WTC11 (cell line): Measurements from ENCODE around the gene PRPF8. TPM values are rescaled to one million over a fixed set of nuclear protein-coding genes. Genes with fewer than 3 reads are reported as not detected.

ENCODE experiments used
- ARID4B ChIP-seq: sonication (generic); formaldehyde crosslinking; IDR thresholded peaks from 2 replicates; pipeline ENCODE4 v1.8.0; 2023; ENCODE audit warnings: missing genetic modification reagents, mild to moderate bottlenecking, borderline replicate concordance
- ATF1 ChIP-seq: sonication (generic); formaldehyde crosslinking; IDR thresholded peaks from 2 replicates; pipeline ENCODE4 v1.8.1; 2023; ENCODE audit warnings: mild to moderate bottlenecking, moderate library complexity, missing genetic modification reagents
- ATF2 ChIP-seq: sonication (generic); formaldehyde crosslinking; IDR thresholded peaks from 2 replicates; pipeline ENCODE4 v1.8.1; 2022; ENCODE audit warnings: low read depth, missing genetic modification reagents, borderline replicate concordance
- ATF3 ChIP-seq: sonication (generic); formaldehyde crosslinking; conservative IDR thresholded peaks from 2 replicates; pipeline ENCODE4 v1.8.1; 2022; ENCODE audit warnings: mild to moderate bottlenecking, missing genetic modification reagents
- E2F1 ChIP-seq: sonication (generic); formaldehyde crosslinking; IDR thresholded peaks from 2 replicates; pipeline ENCODE4 v1.8.0; 2022; ENCODE audit warnings: mild to moderate bottlenecking, missing genetic modification reagents
- E2F4 ChIP-seq: sonication (generic); formaldehyde crosslinking; IDR thresholded peaks from 2 replicates; pipeline ENCODE4 v1.8.1; 2022; ENCODE audit warnings: low read depth, mild to moderate bottlenecking, moderate library complexity, missing genetic modification reagents, borderline replicate concordance
- EMX1 ChIP-seq: fragments of 250-450 bp; sonication (Bioruptor Pico); IDR thresholded peaks from 2 replicates; pipeline ENCODE4 v1.8.0; 2021; ENCODE audit warnings: mild to moderate bottlenecking
- GTF2I ChIP-seq: fragments of 250-450 bp; sonication (Bioruptor Pico); conservative IDR thresholded peaks from 2 replicates; pipeline ENCODE4 v1.4.0; 2021; ENCODE audit warnings: mild to moderate bottlenecking
- JAZF1 ChIP-seq: fragments of 250-450 bp; sonication (Bioruptor Pico); IDR thresholded peaks from 2 replicates; pipeline ENCODE4 v1.9.0; 2021; ENCODE audit warnings: moderate library complexity, mild to moderate bottlenecking, inconsistent platforms
- JUN ChIP-seq: sonication (generic); formaldehyde crosslinking; IDR thresholded peaks from 2 replicates; pipeline ENCODE4 v1.8.0; 2023; ENCODE audit warnings: mild to moderate bottlenecking, missing genetic modification reagents
- MXD4 ChIP-seq: fragments of 250-450 bp; sonication (Bioruptor Pico); IDR thresholded peaks from 2 replicates; pipeline ENCODE4 v1.8.0; 2021; ENCODE audit warnings: mild to moderate bottlenecking, moderate library complexity, borderline replicate concordance
- NFATC4 ChIP-seq: fragments of 250-450 bp; sonication (Bioruptor Pico); IDR thresholded peaks from 2 replicates; pipeline ENCODE4 v1.9.0; 2021; ENCODE audit warnings: mild to moderate bottlenecking
- RELA ChIP-seq: sonication (generic); formaldehyde crosslinking; IDR thresholded peaks from 2 replicates; pipeline ENCODE4 v1.8.1; 2022; ENCODE audit warnings: missing genetic modification reagents, mild to moderate bottlenecking, borderline replicate concordance
- RORB ChIP-seq: fragments of 250-450 bp; sonication (Bioruptor Pico); IDR thresholded peaks from 2 replicates; pipeline ENCODE4 v1.9.0; 2021; ENCODE audit warnings: mild to moderate bottlenecking
- SP1 ChIP-seq: sonication (generic); formaldehyde crosslinking; conservative IDR thresholded peaks from 2 replicates; pipeline ENCODE4 v1.8.1; 2022; ENCODE audit warnings: missing genetic modification reagents
- TEAD4 ChIP-seq: sonication (generic); formaldehyde crosslinking; IDR thresholded peaks from 2 replicates; pipeline ENCODE4 v1.8.0; 2022; ENCODE audit warnings: mild to moderate bottlenecking, missing genetic modification reagents
- USF2 ChIP-seq: sonication (generic); formaldehyde crosslinking; IDR thresholded peaks from 2 replicates; pipeline ENCODE4 v1.8.1; 2023; ENCODE audit warnings: mild to moderate bottlenecking, missing genetic modification reagents, moderate library complexity
- ZBTB43 ChIP-seq: sonication (generic); formaldehyde crosslinking; IDR thresholded peaks from 2 replicates; pipeline ENCODE4 v1.8.1; 2023; ENCODE audit warnings: mild to moderate bottlenecking, missing genetic modification reagents
- ZNF121 ChIP-seq: sonication (generic); formaldehyde crosslinking; IDR thresholded peaks from 2 replicates; pipeline ENCODE4 v1.8.0; 2023; ENCODE audit warnings: missing genetic modification reagents
- ZNF138 ChIP-seq: sonication (generic); formaldehyde crosslinking; conservative IDR thresholded peaks from 2 replicates; pipeline ENCODE4 v1.8.1; 2022; ENCODE audit warnings: mild to moderate bottlenecking, moderate library complexity, missing genetic modification reagents
- ZNF317 ChIP-seq: sonication (generic); formaldehyde crosslinking; IDR thresholded peaks from 2 replicates; pipeline ENCODE4 v1.8.1; 2023; ENCODE audit warnings: low read depth, mild to moderate bottlenecking, moderate library complexity, missing genetic modification reagents, borderline replicate concordance
- ZNF396 ChIP-seq: fragments of 250-450 bp; sonication (Bioruptor Pico); IDR thresholded peaks from 2 replicates; pipeline ENCODE4 v1.8.0; 2021; ENCODE audit warnings: mild to moderate bottlenecking, moderate library complexity, borderline replicate concordance
- ZNF425 ChIP-seq: fragments of 250-450 bp; sonication (Bioruptor Pico); conservative IDR thresholded peaks from 2 replicates; pipeline ENCODE4 v1.9.0; 2021; ENCODE audit warnings: mild to moderate bottlenecking
- ZSCAN18 ChIP-seq: fragments of 250-450 bp; sonication (Bioruptor Pico); IDR thresholded peaks from 2 replicates; pipeline ENCODE4 v2.1.2; 2022; ENCODE audit warnings: mild to moderate bottlenecking, moderate library complexity
- total RNA-seq: library from RNA; stranded (reverse); gene quantifications from 3 replicates; pipeline ENCODE4 v1.2.3, GENCODE V29; 2021

Gene PRPF8
- total RNA-seq, 1 experiment from 2014 or later = 388 TPM

GRCh38 chr17:1684378-1685189, at the start of gene PRPF8 (continued):
- TF ChIP-seq ATF1 (CRISPR knock-in tag) = no peak
- TF ChIP-seq RORB (CRISPR knock-in tag) = no peak
- no peak for TF ChIP-seq JAZF1 (CRISPR knock-in tag)
- no peak for TF ChIP-seq ZNF425
- TF ChIP-seq ARID4B (CRISPR knock-in tag) = peak; percentile 61; the same call in 1 of the 2 replicates
- no peak for TF ChIP-seq EMX1 (CRISPR knock-in tag)
- no peak for TF ChIP-seq NFATC4
- no peak for TF ChIP-seq ZNF138 (CRISPR knock-in tag)
- no peak for TF ChIP-seq ZSCAN18 (CRISPR knock-in tag)
- peak; percentile 97 for TF ChIP-seq SP1 (CRISPR knock-in tag)
- TF ChIP-seq ZNF396 = no peak
- TF ChIP-seq ZBTB43 (CRISPR knock-in tag) = no peak
- peak; percentile 36; the same call in 1 of the 2 replicates for TF ChIP-seq JUN (CRISPR knock-in tag)
- peak; percentile 22; the same call in 1 of the 2 replicates for TF ChIP-seq USF2 (CRISPR knock-in tag)
- TF ChIP-seq RELA (CRISPR knock-in tag) = no peak
- TF ChIP-seq ZNF317 (CRISPR knock-in tag) = no peak
- TF ChIP-seq ATF3 (CRISPR knock-in tag) = no peak
- TF ChIP-seq ZNF121 (CRISPR knock-in tag) = no peak
- no peak for TF ChIP-seq E2F1 (CRISPR knock-in tag)
- no peak for TF ChIP-seq MXD4 (CRISPR knock-in tag)
- TF ChIP-seq ATF2 (CRISPR knock-in tag) = no peak
- TF ChIP-seq GTF2I (CRISPR knock-in tag) = no peak
- TF ChIP-seq E2F4 (CRISPR knock-in tag) = no peak
- no peak for TF ChIP-seq TEAD4
